Coronary artery (tissue), 2 donors: Measurements from ENCODE around the gene NEDD1.

Source experiments
- DNase-seq: peaks from one replicate; pipeline ENCODE4 v3.0.0-alpha.2; 2017; ENCODE audit warnings: low spot score
- H3K27ac ChIP-seq, 2 donors: fragments of 200-600 bp; sonication (generic); one replicate each; pipeline ENCODE4 v1.5.1; 2016 to 2019
- H3K4me3 ChIP-seq: fragments of 200-600 bp; sonication (generic); 2 replicates; pipeline ENCODE4 v1.5.1; 2016; ENCODE audit warnings: mild to moderate bottlenecking, moderate library complexity
- TF ChIP-seq, protein P1 (sequence below): fragments of 200-600 bp; sonication (generic); IDR thresholded peaks from one replicate; pipeline ENCODE4 v1.5.1; 2019; ENCODE audit warnings: antibody characterized with exemption

Gene NEDD1

DNA sequence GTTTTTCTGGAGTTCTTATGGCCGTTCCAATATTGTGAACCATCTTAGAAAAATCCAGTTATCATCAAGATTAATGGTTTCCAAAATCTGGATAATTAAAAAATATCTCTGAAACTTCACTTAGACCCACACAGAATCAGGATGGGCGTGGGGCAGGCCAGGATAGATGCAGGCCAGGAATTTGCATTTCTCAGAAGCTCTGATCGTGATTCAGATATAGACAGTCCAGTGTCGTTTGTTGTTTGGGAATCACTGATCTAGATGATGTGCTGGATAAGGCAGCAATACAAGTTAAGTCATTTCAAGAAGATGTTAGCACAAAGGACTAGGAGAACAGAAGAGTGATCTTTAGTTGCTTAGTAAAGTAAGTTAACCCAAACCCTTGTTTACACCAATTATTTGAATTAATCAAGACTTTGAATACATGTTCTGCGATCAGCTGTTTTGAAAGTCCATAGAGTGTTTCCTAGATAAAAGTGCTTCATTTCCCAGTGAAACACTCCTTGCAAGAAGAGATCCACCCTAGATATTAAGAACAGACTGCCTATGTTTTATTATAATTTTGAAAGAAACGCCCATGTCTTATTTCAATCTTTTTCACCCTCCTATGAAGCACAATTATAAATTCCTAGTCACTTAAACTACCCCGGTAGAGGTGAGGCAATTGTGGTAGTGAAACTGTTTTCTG is 90.9 kb downstream of the NEDD1 start:
- TF ChIP-seq, protein P1, sequence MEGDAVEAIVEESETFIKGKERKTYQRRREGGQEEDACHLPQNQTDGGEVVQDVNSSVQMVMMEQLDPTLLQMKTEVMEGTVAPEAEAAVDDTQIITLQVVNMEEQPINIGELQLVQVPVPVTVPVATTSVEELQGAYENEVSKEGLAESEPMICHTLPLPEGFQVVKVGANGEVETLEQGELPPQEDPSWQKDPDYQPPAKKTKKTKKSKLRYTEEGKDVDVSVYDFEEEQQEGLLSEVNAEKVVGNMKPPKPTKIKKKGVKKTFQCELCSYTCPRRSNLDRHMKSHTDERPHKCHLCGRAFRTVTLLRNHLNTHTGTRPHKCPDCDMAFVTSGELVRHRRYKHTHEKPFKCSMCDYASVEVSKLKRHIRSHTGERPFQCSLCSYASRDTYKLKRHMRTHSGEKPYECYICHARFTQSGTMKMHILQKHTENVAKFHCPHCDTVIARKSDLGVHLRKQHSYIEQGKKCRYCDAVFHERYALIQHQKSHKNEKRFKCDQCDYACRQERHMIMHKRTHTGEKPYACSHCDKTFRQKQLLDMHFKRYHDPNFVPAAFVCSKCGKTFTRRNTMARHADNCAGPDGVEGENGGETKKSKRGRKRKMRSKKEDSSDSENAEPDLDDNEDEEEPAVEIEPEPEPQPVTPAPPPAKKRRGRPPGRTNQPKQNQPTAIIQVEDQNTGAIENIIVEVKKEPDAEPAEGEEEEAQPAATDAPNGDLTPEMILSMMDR, result no peak
- no peak for DNase-seq

DNA sequence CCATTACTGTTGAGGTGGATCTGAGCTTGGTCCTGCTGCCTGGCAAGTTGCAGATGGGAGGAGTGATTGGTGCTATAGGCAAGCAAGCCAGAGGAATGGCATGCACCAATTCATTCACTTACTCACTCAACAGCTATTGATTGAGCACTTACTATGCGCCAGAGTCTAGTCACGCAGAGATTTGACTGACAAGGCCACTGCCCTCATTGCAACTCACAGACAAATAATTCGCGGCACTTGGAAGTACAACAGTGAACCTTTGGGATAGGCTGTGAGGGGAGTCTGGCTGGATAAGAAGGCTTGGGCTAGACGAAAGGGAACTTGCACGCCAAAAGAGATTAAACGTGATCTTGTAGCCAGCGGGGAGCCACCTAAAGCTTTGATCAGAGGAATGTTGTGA is 96.2 kb downstream of the NEDD1 start:
- no peak overlapping the region for H3K4me3 ChIP-seq

More for the DNA sequence above, 90.9 kb downstream of the NEDD1 start:
- H3K4me3 ChIP-seq, result no peak overlapping the region
- no peak overlapping the region for H3K27ac ChIP-seq

More for the DNA sequence above, 96.2 kb downstream of the NEDD1 start:
- TF ChIP-seq, protein P1, result no peak
- no peak for DNase-seq
- H3K27ac ChIP-seq, result no peak overlapping the region
